ENCODE data around the gene SLC12A7.

The SLC12A7 gene

GRCh38 chr5:1086137-1086536, 25.7 kb downstream of the SLC12A7 start:
- peaks cover 0 to 47% of the 10 kb centered on the region in 2 experiments; a peak in 2 of 3 replicates for H3K36me3 ChIP-seq (ENCODE audit: control insufficient read depth in 2 of 2, insufficient read depth in 1 of 2, low read length in 2 of 2)
- ChIA-PET POLR2A (no interaction called here), CTCF (no interaction called here)
- no peaks in the 10 kb centered on the region for H3K9me3 ChIP-seq (ENCODE audit: control insufficient read depth, insufficient read depth, low read depth, low read length)
- H3K4me1 ChIP-seq (ENCODE audit: control insufficient read depth, insufficient read depth, low read length) = no peaks in the 10 kb centered on the region
- TF ChIP-seq KLF16 (tag by site-specific recombination; IDR thresholded peaks at IDR 0.05) (no peak), ZNF792 (tag by site-specific recombination; IDR thresholded peaks at IDR 0.05) (no peak), ZNF239 (tag by site-specific recombination; IDR thresholded peaks at IDR 0.05) (no peak), IKZF3 (tag by site-specific recombination; IDR thresholded peaks at IDR 0.05) (no peak), ZNF2 (tag by site-specific recombination; IDR thresholded peaks at IDR 0.05) (no peak), ZSCAN18 (tag by site-specific recombination; IDR thresholded peaks at IDR 0.05) (no peak), BCL11B (tag by site-specific recombination; IDR thresholded peaks at IDR 0.05; ENCODE audit: low read depth) (no peak)
- TF ChIP-seq, protein P1, sequence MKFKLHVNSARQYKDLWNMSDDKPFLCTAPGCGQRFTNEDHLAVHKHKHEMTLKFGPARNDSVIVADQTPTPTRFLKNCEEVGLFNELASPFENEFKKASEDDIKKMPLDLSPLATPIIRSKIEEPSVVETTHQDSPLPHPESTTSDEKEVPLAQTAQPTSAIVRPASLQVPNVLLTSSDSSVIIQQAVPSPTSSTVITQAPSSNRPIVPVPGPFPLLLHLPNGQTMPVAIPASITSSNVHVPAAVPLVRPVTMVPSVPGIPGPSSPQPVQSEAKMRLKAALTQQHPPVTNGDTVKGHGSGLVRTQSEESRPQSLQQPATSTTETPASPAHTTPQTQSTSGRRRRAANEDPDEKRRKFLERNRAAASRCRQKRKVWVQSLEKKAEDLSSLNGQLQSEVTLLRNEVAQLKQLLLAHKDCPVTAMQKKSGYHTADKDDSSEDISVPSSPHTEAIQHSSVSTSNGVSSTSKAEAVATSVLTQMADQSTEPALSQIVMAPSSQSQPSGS (tag by site-specific recombination; IDR thresholded peaks at IDR 0.05; ENCODE audit: low read depth) = 0 out of 2 replicates have a peak, but pooled peaks have one; percentile 40
- TF ChIP-seq, protein P2, sequence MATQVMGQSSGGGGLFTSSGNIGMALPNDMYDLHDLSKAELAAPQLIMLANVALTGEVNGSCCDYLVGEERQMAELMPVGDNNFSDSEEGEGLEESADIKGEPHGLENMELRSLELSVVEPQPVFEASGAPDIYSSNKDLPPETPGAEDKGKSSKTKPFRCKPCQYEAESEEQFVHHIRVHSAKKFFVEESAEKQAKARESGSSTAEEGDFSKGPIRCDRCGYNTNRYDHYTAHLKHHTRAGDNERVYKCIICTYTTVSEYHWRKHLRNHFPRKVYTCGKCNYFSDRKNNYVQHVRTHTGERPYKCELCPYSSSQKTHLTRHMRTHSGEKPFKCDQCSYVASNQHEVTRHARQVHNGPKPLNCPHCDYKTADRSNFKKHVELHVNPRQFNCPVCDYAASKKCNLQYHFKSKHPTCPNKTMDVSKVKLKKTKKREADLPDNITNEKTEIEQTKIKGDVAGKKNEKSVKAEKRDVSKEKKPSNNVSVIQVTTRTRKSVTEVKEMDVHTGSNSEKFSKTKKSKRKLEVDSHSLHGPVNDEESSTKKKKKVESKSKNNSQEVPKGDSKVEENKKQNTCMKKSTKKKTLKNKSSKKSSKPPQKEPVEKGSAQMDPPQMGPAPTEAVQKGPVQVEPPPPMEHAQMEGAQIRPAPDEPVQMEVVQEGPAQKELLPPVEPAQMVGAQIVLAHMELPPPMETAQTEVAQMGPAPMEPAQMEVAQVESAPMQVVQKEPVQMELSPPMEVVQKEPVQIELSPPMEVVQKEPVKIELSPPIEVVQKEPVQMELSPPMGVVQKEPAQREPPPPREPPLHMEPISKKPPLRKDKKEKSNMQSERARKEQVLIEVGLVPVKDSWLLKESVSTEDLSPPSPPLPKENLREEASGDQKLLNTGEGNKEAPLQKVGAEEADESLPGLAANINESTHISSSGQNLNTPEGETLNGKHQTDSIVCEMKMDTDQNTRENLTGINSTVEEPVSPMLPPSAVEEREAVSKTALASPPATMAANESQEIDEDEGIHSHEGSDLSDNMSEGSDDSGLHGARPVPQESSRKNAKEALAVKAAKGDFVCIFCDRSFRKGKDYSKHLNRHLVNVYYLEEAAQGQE (tag by site-specific recombination; IDR thresholded peaks at IDR 0.05) = peak; percentile 86
- TF ChIP-seq, protein P3, sequence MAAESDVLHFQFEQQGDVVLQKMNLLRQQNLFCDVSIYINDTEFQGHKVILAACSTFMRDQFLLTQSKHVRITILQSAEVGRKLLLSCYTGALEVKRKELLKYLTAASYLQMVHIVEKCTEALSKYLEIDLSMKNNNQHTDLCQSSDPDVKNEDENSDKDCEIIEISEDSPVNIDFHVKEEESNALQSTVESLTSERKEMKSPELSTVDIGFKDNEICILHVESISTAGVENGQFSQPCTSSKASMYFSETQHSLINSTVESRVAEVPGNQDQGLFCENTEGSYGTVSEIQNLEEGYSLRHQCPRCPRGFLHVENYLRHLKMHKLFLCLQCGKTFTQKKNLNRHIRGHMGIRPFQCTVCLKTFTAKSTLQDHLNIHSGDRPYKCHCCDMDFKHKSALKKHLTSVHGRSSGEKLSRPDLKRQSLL (tag by site-specific recombination; IDR thresholded peaks at IDR 0.05) = no peak
- H3K27ac ChIP-seq (ENCODE audit: extremely low read depth, low read depth, low read length) = no peak overlapping the region
- H3K4me3 ChIP-seq (ENCODE audit: low read depth, low read length) = no peak overlapping the region

- POLR2A ChIA-PET = no interaction called here
- H3K36me3 ChIP-seq (ENCODE audit: control insufficient read depth in 2 of 2, insufficient read depth in 1 of 2, low read length in 2 of 2) = peaks cover 0 to 46% of the 10 kb centered on the region in 2 experiments; a peak in 2 of 3 replicates
- CTCF ChIA-PET = no interaction called here
- no peaks in the 10 kb centered on the region for H3K9me3 ChIP-seq (ENCODE audit: control insufficient read depth, insufficient read depth, low read depth, low read length)
- H3K27ac ChIP-seq (ENCODE audit: extremely low read depth, low read depth, low read length) = no peak overlapping the region
- TF ChIP-seq ZNF548 (tag by site-specific recombination; IDR thresholded peaks at IDR 0.05) (no peak), ZSCAN18 (tag by site-specific recombination; IDR thresholded peaks at IDR 0.05) (no peak), ZNF335 (tag by site-specific recombination; conservative IDR thresholded peaks at IDR 0.05) (no peak), ZNF341 (tag by site-specific recombination; IDR thresholded peaks at IDR 0.05; ENCODE audit: low read depth) (no peak), ZNF843 (tag by site-specific recombination; IDR thresholded peaks at IDR 0.05) (no peak), BCL6B (tag by site-specific recombination; IDR thresholded peaks at IDR 0.05) (no peak)
- no peaks in the 10 kb centered on the region for H3K4me1 ChIP-seq (ENCODE audit: control insufficient read depth, insufficient read depth, low read length)
- no peak overlapping the region for H3K4me3 ChIP-seq (ENCODE audit: low read depth, low read length)
Measured at GRCh38 chr5:1085391-1085790, 26.5 kb downstream of the SLC12A7 start.
